Measurements from ENCODE around the gene SMARCD1. TPM values are rescaled to one million over a fixed set of nuclear protein-coding genes. Genes with fewer than 3 reads are reported as not detected.

The SMARCD1 gene
- total and polyA plus RNA-seq, 8 donors = 2.9 to 75.9 (median 18.6) TPM

GRCh38 chr12:50065726-50066310 is 19.3 kb upstream of the SMARCD1 start:
- no peaks in the 10 kb centered on the region for H3K36me3 ChIP-seq
- H3K4me1 ChIP-seq = peaks cover 0 to 14% (median 14%) of the 10 kb centered on the region in 4 donors
- 86 to 89% (median 87%) methylated on average over 3 of the region's 3 CpGs for WGBS, 5 donors
- TF ChIP-seq, protein P1, sequence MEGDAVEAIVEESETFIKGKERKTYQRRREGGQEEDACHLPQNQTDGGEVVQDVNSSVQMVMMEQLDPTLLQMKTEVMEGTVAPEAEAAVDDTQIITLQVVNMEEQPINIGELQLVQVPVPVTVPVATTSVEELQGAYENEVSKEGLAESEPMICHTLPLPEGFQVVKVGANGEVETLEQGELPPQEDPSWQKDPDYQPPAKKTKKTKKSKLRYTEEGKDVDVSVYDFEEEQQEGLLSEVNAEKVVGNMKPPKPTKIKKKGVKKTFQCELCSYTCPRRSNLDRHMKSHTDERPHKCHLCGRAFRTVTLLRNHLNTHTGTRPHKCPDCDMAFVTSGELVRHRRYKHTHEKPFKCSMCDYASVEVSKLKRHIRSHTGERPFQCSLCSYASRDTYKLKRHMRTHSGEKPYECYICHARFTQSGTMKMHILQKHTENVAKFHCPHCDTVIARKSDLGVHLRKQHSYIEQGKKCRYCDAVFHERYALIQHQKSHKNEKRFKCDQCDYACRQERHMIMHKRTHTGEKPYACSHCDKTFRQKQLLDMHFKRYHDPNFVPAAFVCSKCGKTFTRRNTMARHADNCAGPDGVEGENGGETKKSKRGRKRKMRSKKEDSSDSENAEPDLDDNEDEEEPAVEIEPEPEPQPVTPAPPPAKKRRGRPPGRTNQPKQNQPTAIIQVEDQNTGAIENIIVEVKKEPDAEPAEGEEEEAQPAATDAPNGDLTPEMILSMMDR (IDR thresholded peaks at IDR 0.05) = no peak
- TF ChIP-seq POLR2A (IDR thresholded peaks at IDR 0.05) = no peak
- TF ChIP-seq EP300 (IDR thresholded peaks at IDR 0.05) = no peak
- TF ChIP-seq POLR2AphosphoS5 (IDR thresholded peaks at IDR 0.05) = no peak
- H3K27ac ChIP-seq = peak overlapping the region in 2 of 5 donors; percentile 29 to 31
- no peak overlapping the region for H3K4me3 ChIP-seq
- no peak for DNase-seq
- intact Hi-C loops (cut with DNase I; ENCODE audit: low total_unique reads) = no loop called here
- H3K9me3 ChIP-seq = no peaks in the 10 kb centered on the region
- no peaks in the 10 kb centered on the region for H3K27me3 ChIP-seq

DNA sequence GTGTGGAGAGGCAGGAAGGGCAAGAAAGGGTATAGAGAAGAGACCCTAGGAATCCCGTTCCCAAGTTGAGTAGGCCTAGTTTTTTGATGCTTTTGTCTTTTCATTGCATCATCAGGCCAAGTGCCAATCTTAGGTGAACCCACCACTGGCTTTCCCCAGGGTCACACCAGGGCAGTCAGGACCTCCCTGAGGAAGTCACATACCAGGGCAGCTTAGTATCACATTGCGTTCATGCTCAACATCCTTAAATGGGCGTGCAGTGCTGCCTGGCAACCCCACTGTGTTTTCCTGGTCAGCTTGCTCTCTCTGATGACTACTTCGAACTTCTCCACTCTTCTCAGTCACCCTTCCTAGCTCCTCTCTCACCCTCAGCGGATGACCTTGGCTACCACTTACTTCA is 18.7 kb upstream of the SMARCD1 start:
- Histone ChIP-seq H3K4me1 (peaks cover 0 to 10% (median 9%) of the 10 kb centered on the region in 4 donors), H3K9me3 (no peaks in the 10 kb centered on the region), H3K4me3 (no peak overlapping the region), H3K36me3 (no peaks in the 10 kb centered on the region), H3K27me3 (no peaks in the 10 kb centered on the region), H3K27ac (peak overlapping the region in 3 of 5 donors; percentile 8 to 48 (median 31))
- intact Hi-C loops (cut with DNase I; ENCODE audit: low total_unique reads) = no loop called here
- WGBS, 5 donors = 49 to 71% (median 65%) methylated on average over 5 of the region's 5 CpGs
- DNase-seq = peak in 1 of 2 donors; percentile 47
- no peak for TF ChIP-seq EP300 (IDR thresholded peaks at IDR 0.05)
- peak in 1 of 3 donors; percentile 4 for TF ChIP-seq POLR2AphosphoS5 (IDR thresholded peaks at IDR 0.05)
- TF ChIP-seq, protein P1 (IDR thresholded peaks at IDR 0.05) = no peak
- TF ChIP-seq POLR2A (IDR thresholded peaks at IDR 0.05) = no peak

- Histone ChIP-seq H3K4me1 (peaks cover 0 to 10% (median 9%) of the 10 kb centered on the region in 4 donors), H3K4me3 (no peak overlapping the region), H3K9me3 (no peaks in the 10 kb centered on the region), H3K27ac (no peak overlapping the region), H3K36me3 (no peaks in the 10 kb centered on the region), H3K27me3 (no peaks in the 10 kb centered on the region)
- TF ChIP-seq, protein P1 (IDR thresholded peaks at IDR 0.05) = no peak
- TF ChIP-seq EP300 (IDR thresholded peaks at IDR 0.05) (no peak), POLR2A (IDR thresholded peaks at IDR 0.05) (no peak), POLR2AphosphoS5 (IDR thresholded peaks at IDR 0.05) (no peak)
- no peak for DNase-seq
- WGBS, 5 donors = 92 to 96% (median 94%) methylated on average over 5 of the region's 5 CpGs
- intact Hi-C loops (cut with DNase I; ENCODE audit: low total_unique reads) = no loop called here
These were observed 16.1 kb upstream of the SMARCD1 start for GRCh38 chr12:50069069-50069468.

DNA sequence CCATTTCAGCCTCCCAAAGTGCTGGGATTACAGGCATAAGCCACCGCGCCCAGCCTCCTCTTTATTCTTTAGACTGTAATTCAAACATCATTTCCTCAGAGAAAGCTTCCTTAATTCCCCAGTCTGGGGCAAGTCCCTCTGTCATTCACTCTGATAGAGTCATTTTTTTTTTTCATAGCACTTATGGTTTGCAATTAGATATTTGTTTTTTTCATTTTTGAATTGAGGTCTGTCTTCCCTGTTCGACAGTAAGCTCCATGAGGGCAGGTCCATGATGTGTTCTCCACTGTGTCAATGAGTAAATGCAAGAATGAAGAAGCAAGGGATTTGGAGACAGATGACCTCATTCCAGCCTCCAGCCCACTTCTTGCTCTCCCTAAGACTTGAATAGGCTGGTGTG is 15.6 kb upstream of the SMARCD1 start:
- no peak for TF ChIP-seq POLR2A (IDR thresholded peaks at IDR 0.05)
- no peak for TF ChIP-seq EP300 (IDR thresholded peaks at IDR 0.05)
- TF ChIP-seq POLR2AphosphoS5 (IDR thresholded peaks at IDR 0.05) = no peak
- TF ChIP-seq, protein P1 (IDR thresholded peaks at IDR 0.05) = no peak
- 88 to 99% (median 97%) methylated on average over 3 of the region's 3 CpGs for WGBS, 5 donors
- Histone ChIP-seq H3K4me1 (peaks cover 0 to 10% (median 9%) of the 10 kb centered on the region in 4 donors), H3K36me3 (no peaks in the 10 kb centered on the region), H3K4me3 (no peak overlapping the region), H3K27ac (no peak overlapping the region), H3K27me3 (no peaks in the 10 kb centered on the region), H3K9me3 (no peaks in the 10 kb centered on the region)
- DNase-seq = no peak
- intact Hi-C loops (cut with DNase I; ENCODE audit: low total_unique reads) = no loop called here
